EL (cell line): ENCODE measurements around the gene DHX57.
A peak's percentile ranks its signal among the peaks of the same experiment; 100 is the strongest.

Experiments
- DNase-seq: peaks from one replicate; pipeline ENCODE4 v3.0.0-alpha.2; 2016

The DHX57 gene

GRCh38 chr2:38875576-38876367 lies at the start of gene DHX57, which contains the start of gene MORN2:
Gene DHX57, minus strand, starts transcription at chr2:38875934. Its CDS starts 7,529 bp downstream, at chr2:38868405.
Gene MORN2, plus strand, starts transcription at chr2:38875976.
- DNase-seq, result peak; percentile 81

- no peak for DNase-seq
Observed at GRCh38 chr2:38922902-38923301, 47.2 kb upstream of the DHX57 start.

GRCh38 chr2:38922389-38922788 lies 46.7 kb upstream of the DHX57 start:
- DNase-seq, result no peak

- DNase-seq, result no peak
Observed at GRCh38 chr2:38912619-38913018, 36.9 kb upstream of the DHX57 start.

GRCh38 chr2:38911191-38911590 lies 35.5 kb upstream of the DHX57 start:
- no peak for DNase-seq

- DNase-seq, result no peak
Observed at GRCh38 chr2:38909872-38910271, 34.1 kb upstream of the DHX57 start.

- DNase-seq, result no peak
Observed at GRCh38 chr2:38907743-38908562, 32.2 kb upstream of the DHX57 start.

GRCh38 chr2:38907242-38907641 lies 31.5 kb upstream of the DHX57 start:
- no peak for DNase-seq

GRCh38 chr2:38905251-38905650 lies 29.5 kb upstream of the DHX57 start:
- DNase-seq, result no peak

- no peak for DNase-seq
Observed at GRCh38 chr2:38900726-38901125, 25.0 kb upstream of the DHX57 start.

- DNase-seq, result no peak
Observed at GRCh38 chr2:38898256-38898655, 22.5 kb upstream of the DHX57 start.

- DNase-seq, result no peak
Observed at GRCh38 chr2:38892819-38893218, 17.1 kb upstream of the DHX57 start.

GRCh38 chr2:38889575-38889974 lies 13.8 kb upstream of the DHX57 start, which contains the start of gene ARHGEF33:
Gene ARHGEF33, plus strand, starts transcription at chr2:38889875. Its CDS starts 29,573 bp downstream, at chr2:38919448.
- DNase-seq, result no peak

- no peak for DNase-seq
Observed at GRCh38 chr2:38889045-38889444, 13.3 kb upstream of the DHX57 start.

- DNase-seq, result no peak
Observed at GRCh38 chr2:38887902-38888554, 12.3 kb upstream of the DHX57 start.

GRCh38 chr2:38887347-38887746 lies 11.6 kb upstream of the DHX57 start:
- no peak for DNase-seq

GRCh38 chr2:38886063-38886462 lies 10.3 kb upstream of the DHX57 start:
- no peak for DNase-seq

GRCh38 chr2:38876407-38876806 lies 673 bp upstream of the DHX57 start:
- peak; percentile 3 for DNase-seq

- no peak for DNase-seq
Observed at GRCh38 chr2:38875227-38875575, 533 bp downstream of the DHX57 start.

- no peak for DNase-seq
Observed at GRCh38 chr2:38873763-38874162, 2.0 kb downstream of the DHX57 start.

- no peak for DNase-seq
Observed at GRCh38 chr2:38871432-38871831, 4.3 kb downstream of the DHX57 start.

- DNase-seq, result peak; percentile 3
Observed at GRCh38 chr2:38866773-38867443, 8.8 kb downstream of the DHX57 start.
